Measurements from ENCODE around the gene DSEL. TPM values are rescaled to one million over a fixed set of nuclear protein-coding genes. Genes with fewer than 3 reads are reported as not detected.

DSEL gene
- total and polyA plus RNA-seq, 2 donors (not counting 1 experiment from before 2014, with no cell fraction given): 0.10 to 0.37 TPM

- Mint-ChIP-seq H3K4me1 (peaks cover 17% of the 10 kb centered on the region), H3K4me3 (no peak overlapping the region), H3K27ac (no peak overlapping the region), H3K9me3 (ENCODE audit: insufficient read depth) (no peaks in the 10 kb centered on the region), H3K27me3 (peaks cover 34% of the 10 kb centered on the region)
- Histone ChIP-seq H3K4me1 (ENCODE audit: control insufficient read depth in 2 of 2, insufficient read depth in 2 of 2, low read length in 2 of 2) (peaks cover 6 to 17% of the 10 kb centered on the region in 2 donors), H3K36me3 (replicated peaks in 1 of 2; ENCODE audit: control extremely low read depth in 1 of 2, control insufficient read depth in 1 of 2, extremely low read depth in 1 of 2, insufficient read depth in 2 of 2, low read length in 1 of 2) (no peaks in the 10 kb centered on the region), H3K4me2 (replicated peaks; ENCODE audit: low read depth, low read length, poor library complexity, severe bottlenecking) (no peak overlapping the region), H3K4me3 (ENCODE audit: control extremely low read depth in 1 of 5, extremely low read depth in 1 of 5, insufficient read depth in 1 of 5, low read depth in 2 of 5, low read length in 4 of 5) (no peak overlapping the region), H3K9me3 (ENCODE audit: control extremely low read depth in 1 of 3, control insufficient read depth in 2 of 3, insufficient read depth in 1 of 3, low read length in 2 of 3) (no peaks in the 10 kb centered on the region), H3K27me3 (replicated peaks in 1 of 4; ENCODE audit: control extremely low read depth in 1 of 4, control insufficient read depth in 3 of 4, insufficient read depth in 4 of 4, low read length in 3 of 4) (peaks cover 0 to 30% (median 19%) of the 10 kb centered on the region in 4 experiments), H3K27ac (ENCODE audit: low read length in 2 of 2) (no peak overlapping the region), H4K20me1 (ENCODE audit: control insufficient read depth, insufficient read depth, low read length, poor library complexity, severe bottlenecking) (no peaks in the 10 kb centered on the region), H3K9ac (ENCODE audit: low read length) (no peak overlapping the region), H2AFZ (ENCODE audit: insufficient read depth, low read depth, low read length, poor library complexity, severe bottlenecking) (no peak overlapping the region), H3K79me2 (ENCODE audit: control insufficient read depth, insufficient read depth, low read length) (no peaks in the 10 kb centered on the region)
- TF ChIP-seq CTCF (IDR thresholded peaks at IDR 0.05): no peak
- TF ChIP-seq EZH2 (IDR thresholded peaks at IDR 0.05; ENCODE audit: borderline replicate concordance, insufficient read depth, low read depth, low read length, poor library complexity, severe bottlenecking): no peak
- ChIA-PET POLR2A (no interaction called here), CTCF (no interaction called here)
- DNase-seq (no peak), ATAC-seq (ENCODE audit: low read depth) (no peak)
- WGBS (ENCODE audit: insufficient coverage): 100% methylated on average over 1 of the region's 2 CpGs
- intact Hi-C loops (cut with micrococcal nuclease): no loop called here
These were observed 3.9 kb upstream of the DSEL start for GRCh38 chr18:67520351-67520921.

- no peak for ATAC-seq (ENCODE audit: low read depth)
- H3K9ac ChIP-seq (ENCODE audit: low read length): no peak overlapping the region
- intact Hi-C loops (cut with micrococcal nuclease): no loop called here
These were observed 3.1 kb upstream of the DSEL start for GRCh38 chr18:67519592-67519991.

More at GRCh38 chr18:67519592-67519991, 3.1 kb upstream of the DSEL start:
- Histone ChIP-seq H3K4me1 (ENCODE audit: control insufficient read depth in 2 of 2, insufficient read depth in 2 of 2, low read length in 2 of 2) (peaks cover 6 to 17% of the 10 kb centered on the region in 2 donors), H3K4me3 (ENCODE audit: control extremely low read depth in 1 of 5, extremely low read depth in 1 of 5, insufficient read depth in 1 of 5, low read depth in 2 of 5, low read length in 4 of 5) (no peak overlapping the region), H3K27me3 (replicated peaks in 1 of 4; ENCODE audit: control extremely low read depth in 1 of 4, control insufficient read depth in 3 of 4, insufficient read depth in 4 of 4, low read length in 3 of 4) (peaks cover 0 to 28% (median 19%) of the 10 kb centered on the region in 4 experiments), H3K27ac (ENCODE audit: low read length in 2 of 2) (no peak overlapping the region), H3K9me3 (ENCODE audit: control extremely low read depth in 1 of 3, control insufficient read depth in 2 of 3, insufficient read depth in 1 of 3, low read length in 2 of 3) (no peaks in the 10 kb centered on the region), H3K79me2 (ENCODE audit: control insufficient read depth, insufficient read depth, low read length) (no peaks in the 10 kb centered on the region), H3K4me2 (replicated peaks; ENCODE audit: low read depth, low read length, poor library complexity, severe bottlenecking) (no peak overlapping the region), H2AFZ (ENCODE audit: insufficient read depth, low read depth, low read length, poor library complexity, severe bottlenecking) (no peak overlapping the region), H3K36me3 (replicated peaks in 1 of 2; ENCODE audit: control extremely low read depth in 1 of 2, control insufficient read depth in 1 of 2, extremely low read depth in 1 of 2, insufficient read depth in 2 of 2, low read length in 1 of 2) (no peaks in the 10 kb centered on the region), H4K20me1 (ENCODE audit: control insufficient read depth, insufficient read depth, low read length, poor library complexity, severe bottlenecking) (no peaks in the 10 kb centered on the region)
- WGBS (ENCODE audit: insufficient coverage): no CpG with 5 or more reads among the region's 2 CpGs
- Mint-ChIP-seq H3K27ac (no peak overlapping the region), H3K4me1 (peaks cover 20% of the 10 kb centered on the region), H3K9me3 (ENCODE audit: insufficient read depth) (no peaks in the 10 kb centered on the region), H3K4me3 (no peak overlapping the region), H3K27me3 (peaks cover 34% of the 10 kb centered on the region)
- CTCF ChIA-PET: no interaction called here
- DNase-seq: no peak
- no peak for TF ChIP-seq CTCF (IDR thresholded peaks at IDR 0.05)
- no peak for TF ChIP-seq EZH2 (IDR thresholded peaks at IDR 0.05; ENCODE audit: borderline replicate concordance, insufficient read depth, low read depth, low read length, poor library complexity, severe bottlenecking)
- POLR2A ChIA-PET: no interaction called here
